Body of pancreas (tissue), 4 donors: Measurements from ENCODE around the gene SSTR3.

ENCODE experiments used
- POLR2A ChIP-seq, 3 donors: fragments of 450-650 bp; IDR thresholded peaks; one replicate each; pipeline ENCODE4 v1.6.1; 2016; ENCODE audit warnings: antibody characterized with exemption in 3 of 3, mild to moderate bottlenecking in 2 of 3
- TF ChIP-seq, protein P1 (sequence below), 7 experiments: fragments of 450-650 bp in 4 of 7; fragments of 200-600 bp in 3 of 7; sonication (generic) in 3 of 7; IDR thresholded peaks; one replicate each; pipeline ENCODE4 v1.5.1; 2016 to 2019; ENCODE audit warnings: antibody characterized with exemption in 7 of 7

GRCh38 chr22:37177221-37177620 is 35.1 kb downstream of the SSTR3 start:
- TF ChIP-seq, protein P1, sequence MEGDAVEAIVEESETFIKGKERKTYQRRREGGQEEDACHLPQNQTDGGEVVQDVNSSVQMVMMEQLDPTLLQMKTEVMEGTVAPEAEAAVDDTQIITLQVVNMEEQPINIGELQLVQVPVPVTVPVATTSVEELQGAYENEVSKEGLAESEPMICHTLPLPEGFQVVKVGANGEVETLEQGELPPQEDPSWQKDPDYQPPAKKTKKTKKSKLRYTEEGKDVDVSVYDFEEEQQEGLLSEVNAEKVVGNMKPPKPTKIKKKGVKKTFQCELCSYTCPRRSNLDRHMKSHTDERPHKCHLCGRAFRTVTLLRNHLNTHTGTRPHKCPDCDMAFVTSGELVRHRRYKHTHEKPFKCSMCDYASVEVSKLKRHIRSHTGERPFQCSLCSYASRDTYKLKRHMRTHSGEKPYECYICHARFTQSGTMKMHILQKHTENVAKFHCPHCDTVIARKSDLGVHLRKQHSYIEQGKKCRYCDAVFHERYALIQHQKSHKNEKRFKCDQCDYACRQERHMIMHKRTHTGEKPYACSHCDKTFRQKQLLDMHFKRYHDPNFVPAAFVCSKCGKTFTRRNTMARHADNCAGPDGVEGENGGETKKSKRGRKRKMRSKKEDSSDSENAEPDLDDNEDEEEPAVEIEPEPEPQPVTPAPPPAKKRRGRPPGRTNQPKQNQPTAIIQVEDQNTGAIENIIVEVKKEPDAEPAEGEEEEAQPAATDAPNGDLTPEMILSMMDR (IDR thresholded peaks at IDR 0.05) = no peak
- TF ChIP-seq POLR2A (IDR thresholded peaks at IDR 0.05) = no peak
